ENCODE measurements around the gene IRF2.

Gene IRF2

GRCh38 chr4:184464759-184465454 is 9.4 kb downstream of the IRF2 start:
- Histone ChIP-seq H3K27ac (no peak overlapping the region), H3K79me2 (peaks cover 68% of the 10 kb centered on the region), H3K36me3 (ENCODE audit: control insufficient read depth, insufficient read depth, low read length) (no peaks in the 10 kb centered on the region), H3K4me2 (ENCODE audit: low read length) (no peak overlapping the region), H3K27me3 (ENCODE audit: control insufficient read depth, insufficient read depth, low read length) (no peaks in the 10 kb centered on the region), H3K9ac (no peak overlapping the region), H3K9me3 (ENCODE audit: control insufficient read depth, low read length) (no peaks in the 10 kb centered on the region), H2AFZ (no peak overlapping the region), H3K4me1 (peaks cover 2% of the 10 kb centered on the region), H3K4me3 (ENCODE audit: low read depth, low read length) (no peak overlapping the region)
- TF ChIP-seq, protein P1, sequence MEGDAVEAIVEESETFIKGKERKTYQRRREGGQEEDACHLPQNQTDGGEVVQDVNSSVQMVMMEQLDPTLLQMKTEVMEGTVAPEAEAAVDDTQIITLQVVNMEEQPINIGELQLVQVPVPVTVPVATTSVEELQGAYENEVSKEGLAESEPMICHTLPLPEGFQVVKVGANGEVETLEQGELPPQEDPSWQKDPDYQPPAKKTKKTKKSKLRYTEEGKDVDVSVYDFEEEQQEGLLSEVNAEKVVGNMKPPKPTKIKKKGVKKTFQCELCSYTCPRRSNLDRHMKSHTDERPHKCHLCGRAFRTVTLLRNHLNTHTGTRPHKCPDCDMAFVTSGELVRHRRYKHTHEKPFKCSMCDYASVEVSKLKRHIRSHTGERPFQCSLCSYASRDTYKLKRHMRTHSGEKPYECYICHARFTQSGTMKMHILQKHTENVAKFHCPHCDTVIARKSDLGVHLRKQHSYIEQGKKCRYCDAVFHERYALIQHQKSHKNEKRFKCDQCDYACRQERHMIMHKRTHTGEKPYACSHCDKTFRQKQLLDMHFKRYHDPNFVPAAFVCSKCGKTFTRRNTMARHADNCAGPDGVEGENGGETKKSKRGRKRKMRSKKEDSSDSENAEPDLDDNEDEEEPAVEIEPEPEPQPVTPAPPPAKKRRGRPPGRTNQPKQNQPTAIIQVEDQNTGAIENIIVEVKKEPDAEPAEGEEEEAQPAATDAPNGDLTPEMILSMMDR (IDR thresholded peaks at IDR 0.05) = no peak

- H3K36me3 ChIP-seq (ENCODE audit: control insufficient read depth, insufficient read depth, low read length) = no peaks in the 10 kb centered on the region
- no peaks in the 10 kb centered on the region for H3K9me3 ChIP-seq (ENCODE audit: control insufficient read depth, low read length)
- TF ChIP-seq, protein P1 (IDR thresholded peaks at IDR 0.05) = no peak
- no peak overlapping the region for H3K4me3 ChIP-seq (ENCODE audit: low read depth, low read length)
- no peak overlapping the region for H3K9ac ChIP-seq
- H3K79me2 ChIP-seq = peaks cover 59% of the 10 kb centered on the region
- no peak overlapping the region for H3K27ac ChIP-seq
- no peak overlapping the region for H2AFZ ChIP-seq
- H3K27me3 ChIP-seq (ENCODE audit: control insufficient read depth, insufficient read depth, low read length) = no peaks in the 10 kb centered on the region
- H3K4me1 ChIP-seq = peaks cover 2% of the 10 kb centered on the region
- no peak overlapping the region for H3K4me2 ChIP-seq (ENCODE audit: low read length)
These were observed 10.5 kb downstream of the IRF2 start for GRCh38 chr4:184463856-184464255.

DNA sequence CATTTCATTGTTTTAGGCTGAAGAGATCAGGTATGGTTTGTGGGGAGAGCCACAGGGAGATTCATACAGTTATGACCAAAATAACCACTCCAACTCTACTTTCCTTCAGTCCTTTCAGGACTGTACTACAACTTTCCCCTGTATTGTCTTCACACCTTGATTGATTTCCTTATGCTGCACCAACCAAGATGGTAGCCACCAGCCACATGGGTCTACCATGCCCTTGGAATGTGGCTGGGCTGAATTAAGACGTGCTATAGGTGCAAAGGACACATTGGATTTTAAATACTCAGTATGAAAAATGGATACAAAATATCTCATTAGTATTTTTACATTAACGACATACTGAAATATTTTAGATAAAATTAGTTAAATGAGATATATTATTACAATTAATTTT is 11.2 kb downstream of the IRF2 start:
- Histone ChIP-seq H3K36me3 (ENCODE audit: control insufficient read depth, insufficient read depth, low read length) (no peaks in the 10 kb centered on the region), H3K4me2 (ENCODE audit: low read length) (no peak overlapping the region), H3K4me1 (peaks cover 2% of the 10 kb centered on the region), H3K27ac (no peak overlapping the region), H2AFZ (no peak overlapping the region), H3K9me3 (ENCODE audit: control insufficient read depth, low read length) (no peaks in the 10 kb centered on the region), H3K4me3 (ENCODE audit: low read depth, low read length) (no peak overlapping the region), H3K9ac (no peak overlapping the region), H3K79me2 (peaks cover 52% of the 10 kb centered on the region), H3K27me3 (ENCODE audit: control insufficient read depth, insufficient read depth, low read length) (no peaks in the 10 kb centered on the region)
- TF ChIP-seq, protein P1 (IDR thresholded peaks at IDR 0.05) = no peak

DNA sequence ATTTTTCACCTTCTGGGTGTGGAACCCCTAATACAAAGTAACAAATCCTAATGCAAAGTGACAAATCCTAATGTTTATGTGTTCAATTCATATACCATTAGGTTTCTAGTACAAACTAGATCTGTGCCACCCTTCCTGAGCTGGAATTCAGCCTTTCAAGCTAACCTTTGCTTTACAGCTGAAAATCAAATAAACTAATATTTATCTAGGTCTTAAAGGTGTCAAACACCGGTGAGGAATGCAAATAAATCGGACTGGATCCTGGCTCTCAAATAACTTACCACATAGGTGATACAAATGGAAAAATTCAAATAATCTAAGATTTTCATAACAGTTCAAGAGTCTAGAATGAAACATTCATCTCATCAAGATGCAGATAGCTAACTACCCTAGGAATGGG is 11.6 kb downstream of the IRF2 start:
- Histone ChIP-seq H3K36me3 (ENCODE audit: control insufficient read depth, insufficient read depth, low read length) (no peaks in the 10 kb centered on the region), H3K4me3 (ENCODE audit: low read depth, low read length) (no peak overlapping the region), H3K9ac (no peak overlapping the region), H3K27ac (no peak overlapping the region), H3K9me3 (ENCODE audit: control insufficient read depth, low read length) (no peaks in the 10 kb centered on the region), H3K79me2 (peaks cover 48% of the 10 kb centered on the region), H2AFZ (no peak overlapping the region), H3K4me2 (ENCODE audit: low read length) (no peak overlapping the region), H3K4me1 (peaks cover 2% of the 10 kb centered on the region), H3K27me3 (ENCODE audit: control insufficient read depth, insufficient read depth, low read length) (no peaks in the 10 kb centered on the region)
- TF ChIP-seq, protein P1 (IDR thresholded peaks at IDR 0.05) = no peak
